ENCODE results near the gene SPIRE2.

- TF ChIP-seq CTCF (IDR thresholded peaks at IDR 0.05; ENCODE audit: low read depth, low read length), result no peak
- TF ChIP-seq EZH2phosphoT487 (IDR thresholded peaks at IDR 0.05; ENCODE audit: low read depth), result no peak
Measured at GRCh38 chr16:89843409-89844350, 15.4 kb downstream of the SPIRE2 start.

All from OCI-LY3 (cell line).